Measurements from ENCODE around the gene PPP2R5C.

GRCh38 chr14:101884934-101885576 lies 123.5 kb downstream of the PPP2R5C start:
- TF ChIP-seq POLR2AphosphoS5 (IDR thresholded peaks at IDR 0.05; ENCODE audit: low read depth, low read length): no peak
- no peak for TF ChIP-seq POLR2A (IDR thresholded peaks at IDR 0.05; ENCODE audit: low read depth, low read length)
- no peak for TF ChIP-seq TAF1 (IDR thresholded peaks at IDR 0.05; ENCODE audit: low read depth, low read length)
- TF ChIP-seq SPI1 (IDR thresholded peaks at IDR 0.05; ENCODE audit: low read depth, low read length): no peak
- TF ChIP-seq PAX5 (IDR thresholded peaks at IDR 0.05; ENCODE audit: insufficient read depth, low read length, severe bottlenecking): no peak
- no peak for TF ChIP-seq POU2F2 (IDR thresholded peaks at IDR 0.05; ENCODE audit: low read depth, low read length)
